Loucy (cell line): ENCODE measurements around the gene TMEM52.

Experiments
- H2AFZ ChIP-seq: fragments of 200-600 bp; sonication (generic); 2 replicates; pipeline ENCODE4 v1.6.0; 2016; ENCODE audit warnings: antibody characterized with exemption, mild to moderate bottlenecking, low read length, moderate library complexity
- H3F3A ChIP-seq: fragments of 200-600 bp; 2 replicates; pipeline ENCODE4 v1.6.0; 2016; ENCODE audit warnings: antibody characterized with exemption, low read depth, mild to moderate bottlenecking
- H3K27me3 ChIP-seq: fragments of 200-600 bp; sonication (generic); 2 replicates; pipeline ENCODE4 v1.6.1; 2014; ENCODE audit warnings: low read length, mild to moderate bottlenecking; ENCODE audit not compliant: insufficient read depth, poor library complexity, severe bottlenecking
- H3K36me3 ChIP-seq: fragments of 200-600 bp; sonication (generic); 2 replicates; pipeline ENCODE4 v1.6.1; 2016; ENCODE audit warnings: low read length; ENCODE audit not compliant: insufficient read depth
- H3K4me1 ChIP-seq: fragments of 200-600 bp; sonication (generic); 2 replicates; pipeline ENCODE4 v1.5.1; 2014; ENCODE audit warnings: low read length, mild to moderate bottlenecking; ENCODE audit not compliant: insufficient read depth, poor library complexity, severe bottlenecking
- H3K4me2 ChIP-seq: fragments of 200-600 bp; sonication (generic); 2 replicates; pipeline ENCODE4 v1.6.0; 2014; ENCODE audit warnings: antibody characterized with exemption, low read length, low read depth, mild to moderate bottlenecking; ENCODE audit not compliant: poor library complexity, severe bottlenecking
- H3K4me3 ChIP-seq: fragments of 200-600 bp; sonication (generic); 2 replicates; pipeline ENCODE4 v1.5.1; 2014; ENCODE audit warnings: low read length, mild to moderate bottlenecking, mixed read lengths; ENCODE audit not compliant: poor library complexity, severe bottlenecking
- H3K79me2 ChIP-seq: fragments of 200-600 bp; sonication (generic); 2 replicates; pipeline ENCODE4 v1.6.1; 2014; ENCODE audit warnings: low read length; ENCODE audit not compliant: insufficient read depth
- H3K9ac ChIP-seq: fragments of 200-600 bp; sonication (generic); 2 replicates; pipeline ENCODE4 v1.6.0; 2014; ENCODE audit warnings: mild to moderate bottlenecking, low read depth, low read length, moderate library complexity; ENCODE audit not compliant: poor library complexity, severe bottlenecking
- H3K9me2 ChIP-seq: fragments of 200-600 bp; sonication (generic); replicated peaks from 2 replicates; pipeline ENCODE4 v1.6.1; 2016; ENCODE audit warnings: low read depth, low read length, mixed read lengths
- H3K9me3 ChIP-seq: fragments of 200-600 bp; sonication (generic); 2 replicates; pipeline ENCODE4 v1.6.1; 2014; ENCODE audit warnings: mild to moderate bottlenecking, antibody characterized with exemption, low read length, low read depth; ENCODE audit not compliant: insufficient read depth
- H4K20me1 ChIP-seq: fragments of 200-600 bp; sonication (generic); 2 replicates; pipeline ENCODE4 v1.6.0; 2014; ENCODE audit warnings: antibody characterized with exemption, low read length, mild to moderate bottlenecking; ENCODE audit not compliant: insufficient read depth, poor library complexity, severe bottlenecking
- CTCF ChIP-seq: fragments of 200-600 bp; sonication (generic); conservative IDR thresholded peaks from 2 replicates; pipeline ENCODE4 v1.5.1; 2014; ENCODE audit warnings: mild to moderate bottlenecking, antibody characterized with exemption, low read length
- EZH2phosphoT487 ChIP-seq: fragments of 200-600 bp; IDR thresholded peaks from 2 replicates; pipeline ENCODE4 v1.6.1; 2018; ENCODE audit warnings: antibody characterized with exemption, mild to moderate bottlenecking, moderate library complexity, borderline replicate concordance

Gene TMEM52

GRCh38 chr1:1921459-1921862 lies 2.4 kb upstream of the TMEM52 start:
- no peak for TF ChIP-seq EZH2phosphoT487
- no peak for TF ChIP-seq CTCF
- no peaks in the 10 kb centered on the region for H3K79me2 ChIP-seq
- no peaks in the 10 kb centered on the region for H4K20me1 ChIP-seq
- H2AFZ ChIP-seq = no peak overlapping the region
- no peaks in the 10 kb centered on the region for H3F3A ChIP-seq
- no peaks in the 10 kb centered on the region for H3K36me3 ChIP-seq
- H3K4me2 ChIP-seq = no peak overlapping the region
- no peak overlapping the region for H3K9ac ChIP-seq
- no peaks in the 10 kb centered on the region for H3K4me1 ChIP-seq
- no peaks in the 10 kb centered on the region for H3K9me2 ChIP-seq
- no peak overlapping the region for H3K4me3 ChIP-seq
- H3K27me3 ChIP-seq = no peaks in the 10 kb centered on the region
- H3K9me3 ChIP-seq = no peaks in the 10 kb centered on the region

GRCh38 chr1:1920608-1921458 lies 1.8 kb upstream of the TMEM52 start:
- no peak overlapping the region for H2AFZ ChIP-seq
- no peaks in the 10 kb centered on the region for H3F3A ChIP-seq
- H3K9me3 ChIP-seq = no peaks in the 10 kb centered on the region
- H3K79me2 ChIP-seq = no peaks in the 10 kb centered on the region
- H3K9me2 ChIP-seq = no peaks in the 10 kb centered on the region
- no peak overlapping the region for H3K9ac ChIP-seq
- H3K4me3 ChIP-seq = no peak overlapping the region
- no peaks in the 10 kb centered on the region for H3K27me3 ChIP-seq
- no peak overlapping the region for H3K4me2 ChIP-seq
- no peaks in the 10 kb centered on the region for H3K36me3 ChIP-seq
- H4K20me1 ChIP-seq = no peaks in the 10 kb centered on the region
- TF ChIP-seq EZH2phosphoT487 (no peak), CTCF (no peak)
- no peaks in the 10 kb centered on the region for H3K4me1 ChIP-seq

GRCh38 chr1:1920057-1920607 lies 1.1 kb upstream of the TMEM52 start:
- Histone ChIP-seq H4K20me1 (no peaks in the 10 kb centered on the region), H3K27me3 (no peaks in the 10 kb centered on the region), H2AFZ (no peak overlapping the region), H3K4me3 (no peak overlapping the region), H3K79me2 (no peaks in the 10 kb centered on the region), H3K9ac (no peak overlapping the region), H3K4me2 (no peak overlapping the region), H3K9me3 (no peaks in the 10 kb centered on the region), H3F3A (no peaks in the 10 kb centered on the region), H3K36me3 (no peaks in the 10 kb centered on the region), H3K4me1 (no peaks in the 10 kb centered on the region), H3K9me2 (no peaks in the 10 kb centered on the region)
- TF ChIP-seq CTCF = no peak
- no peak for TF ChIP-seq EZH2phosphoT487
